Endothelial cell of hepatic sinusoid (primary cell): Measurements from ENCODE around the gene TLE1.

Experiments
- in situ Hi-C: cut with HindIII; loops from 2 replicates; pipeline ENCODE4 v1.10.0; 2017; ENCODE audit warnings: low sequenced_read_pairs

TLE1 gene

DNA sequence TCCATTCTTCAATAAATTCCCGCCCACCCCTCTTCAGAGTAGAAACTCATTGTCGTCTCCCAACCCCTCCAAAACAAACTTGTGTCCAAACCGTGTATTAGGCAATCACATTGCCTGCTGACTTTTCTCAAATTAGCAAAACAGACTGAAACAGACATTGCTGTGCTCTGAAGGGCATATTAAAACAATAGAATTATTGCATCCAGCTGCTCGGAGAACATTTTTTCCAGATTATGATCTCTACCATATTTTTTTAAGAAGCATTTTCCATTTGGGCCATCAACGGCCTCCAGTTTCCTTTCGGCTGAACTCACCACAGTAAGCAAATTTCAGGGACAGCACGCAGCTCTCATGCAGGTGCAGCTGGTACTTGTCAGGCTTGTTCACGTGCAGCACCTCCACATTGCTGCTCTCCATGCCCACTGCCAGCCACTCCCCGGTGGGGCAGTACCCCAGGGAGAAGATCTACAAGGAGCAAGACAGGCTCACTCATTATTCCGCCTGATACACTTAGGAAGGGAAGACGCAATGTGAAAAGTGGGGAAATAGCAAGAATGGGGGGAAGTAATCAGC lies 104.1 kb downstream of the TLE1 start:
- in situ Hi-C loops = no loop called here

DNA sequence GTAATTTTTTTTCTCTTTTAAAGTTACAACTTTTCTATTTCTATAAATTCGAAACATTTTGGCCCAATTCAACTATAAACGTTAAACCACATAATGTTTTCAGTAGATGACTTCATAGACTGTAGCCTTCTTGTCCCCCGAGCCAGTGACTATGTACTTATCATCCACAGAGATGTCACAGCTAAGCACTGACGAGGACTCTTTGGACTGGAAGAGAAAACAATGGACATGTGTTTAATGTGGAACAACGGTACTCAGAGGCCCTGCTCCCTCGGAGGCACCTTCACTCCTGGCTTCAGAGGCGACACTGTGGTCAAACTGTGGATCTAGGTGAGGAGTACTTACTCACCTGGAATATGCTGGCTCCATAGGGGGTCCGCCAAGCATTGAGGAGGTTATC lies 105.2 kb downstream of the TLE1 start:
- in situ Hi-C loops = no loop called here

DNA sequence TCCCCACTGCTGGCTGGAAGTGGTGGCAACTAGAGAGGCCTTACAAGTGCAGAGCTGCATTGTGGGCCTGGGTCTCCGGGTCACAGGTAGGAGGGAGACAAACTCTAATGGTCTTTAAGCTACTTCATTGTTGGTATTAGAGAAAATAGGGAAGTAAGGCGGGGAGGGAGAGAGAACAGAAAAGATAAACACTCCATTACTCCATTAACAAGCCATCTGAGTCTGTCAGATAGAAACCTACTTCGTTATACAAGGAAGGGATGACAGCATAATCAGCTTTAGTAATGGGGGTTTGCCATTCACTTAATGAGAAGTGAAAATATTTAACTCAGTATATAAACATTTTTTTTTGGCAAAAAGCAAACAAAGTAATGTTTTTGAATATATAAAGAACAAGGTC lies 107.4 kb downstream of the TLE1 start:
- in situ Hi-C loops = no loop called here

- in situ Hi-C loops = loop anchor here (5.0 kb wide), 1 partner anchor 98 kb away; no protein-coding TSS in a partner anchor
Observed at GRCh38 chr9:81579381-81579780, 110.0 kb downstream of the TLE1 start.

DNA sequence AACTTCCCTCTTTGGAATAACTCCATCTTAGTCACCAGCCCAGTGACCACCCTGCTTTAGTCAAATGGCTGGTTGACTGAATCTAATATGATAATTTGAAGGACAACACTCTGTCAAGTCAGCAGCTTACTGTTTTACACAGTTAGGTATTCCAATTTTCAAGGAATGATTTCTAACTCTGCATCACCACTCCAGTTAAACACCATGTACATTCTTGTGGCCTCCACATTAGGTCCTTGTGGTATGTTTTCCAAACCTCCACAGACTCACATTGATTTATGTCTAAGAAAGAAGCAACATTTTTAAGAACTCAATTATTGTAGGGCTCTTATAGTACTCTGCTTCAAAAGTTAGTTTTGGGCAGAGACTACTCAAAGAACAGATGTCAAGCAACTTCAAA lies 110.7 kb downstream of the TLE1 start:
- in situ Hi-C loops = loop anchor here (5.0 kb wide), 1 partner anchor 99 kb away; no protein-coding TSS in a partner anchor

DNA sequence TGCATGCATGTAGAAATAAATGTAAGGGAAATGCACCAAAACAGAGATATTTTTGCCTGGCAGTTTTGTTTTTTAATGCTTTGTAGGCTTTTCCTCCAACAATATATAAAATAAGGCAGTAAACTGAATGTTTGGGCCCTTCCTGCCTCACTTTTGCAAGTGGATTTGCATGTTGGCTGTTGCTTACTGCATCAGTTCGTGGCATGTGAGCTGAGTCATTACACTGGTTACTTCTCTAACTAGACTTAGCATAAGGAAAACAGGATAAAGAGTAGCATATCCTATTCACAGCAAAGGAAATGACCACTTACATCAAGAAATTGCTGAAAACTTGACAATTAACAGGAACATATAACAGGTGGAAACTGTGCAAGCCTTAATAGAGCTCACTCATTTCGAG lies 113.4 kb downstream of the TLE1 start:
- in situ Hi-C loops = loop anchor here (5.0 kb wide), 1 partner anchor 101 kb away; no protein-coding TSS in a partner anchor

GRCh38 chr9:81574405-81574804 lies 114.9 kb downstream of the TLE1 start:
- in situ Hi-C loops = no loop called here

GRCh38 chr9:81573415-81574321 lies 115.7 kb downstream of the TLE1 start:
- in situ Hi-C loops = no loop called here

- in situ Hi-C loops = no loop called here
Observed at GRCh38 chr9:81570083-81570482, 119.3 kb downstream of the TLE1 start.

DNA sequence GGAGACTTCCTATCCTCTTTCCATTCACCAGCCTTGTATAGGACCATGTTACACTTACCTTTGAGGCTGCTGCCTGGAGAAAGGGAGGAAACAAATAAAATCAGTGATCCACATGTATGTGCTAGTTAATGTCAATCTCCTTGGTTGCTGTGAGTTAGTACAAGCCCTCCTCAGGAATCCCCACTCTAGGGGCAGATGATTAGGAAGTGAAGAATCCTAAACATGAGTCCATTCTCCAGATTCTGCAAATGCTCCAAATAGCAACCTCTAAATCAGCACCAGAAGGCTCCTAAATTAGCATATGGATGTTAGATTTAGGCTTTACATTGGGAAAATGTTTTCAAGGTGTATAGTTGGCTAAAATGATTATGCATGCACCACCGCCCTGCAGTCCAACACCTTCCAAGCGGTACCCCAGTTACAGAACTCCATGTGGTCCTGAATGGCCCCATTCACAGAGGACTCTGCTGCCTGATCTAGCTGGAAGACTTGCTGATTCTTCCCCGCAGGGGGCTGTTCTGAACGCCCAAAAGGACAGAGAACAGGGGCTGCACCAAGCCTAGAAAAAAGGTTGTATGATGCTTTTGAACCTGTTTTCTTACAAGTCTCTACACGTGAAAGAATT lies 123.2 kb downstream of the TLE1 start:
- in situ Hi-C loops = no loop called here

DNA sequence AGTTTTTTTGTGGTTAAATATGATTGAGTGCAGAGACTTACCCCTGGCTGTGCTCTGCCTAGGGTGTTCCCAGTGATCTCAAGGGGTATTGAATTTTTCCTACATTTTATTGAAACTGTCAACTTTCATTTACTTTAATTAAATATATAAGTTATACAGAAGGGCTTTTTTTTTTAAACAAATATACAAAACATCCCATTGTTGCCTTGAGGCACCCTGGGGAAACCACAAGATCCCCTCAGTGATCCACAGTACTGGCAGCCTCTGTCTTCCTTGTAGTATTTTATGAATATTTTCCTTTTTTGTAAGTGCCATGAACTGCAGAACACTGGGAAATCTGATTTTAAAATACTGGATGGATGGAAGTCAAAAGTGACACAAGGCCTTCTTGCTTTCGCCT lies 123.7 kb downstream of the TLE1 start:
- in situ Hi-C loops = no loop called here

GRCh38 chr9:81565144-81565543 lies 124.2 kb downstream of the TLE1 start:
- in situ Hi-C loops = no loop called here

- in situ Hi-C loops = no loop called here
Observed at GRCh38 chr9:81564632-81565031, 124.7 kb downstream of the TLE1 start.

GRCh38 chr9:81563739-81564138 lies 125.6 kb downstream of the TLE1 start:
- in situ Hi-C loops = no loop called here

- in situ Hi-C loops = no loop called here
Observed at GRCh38 chr9:81563020-81563407, 126.3 kb downstream of the TLE1 start.

DNA sequence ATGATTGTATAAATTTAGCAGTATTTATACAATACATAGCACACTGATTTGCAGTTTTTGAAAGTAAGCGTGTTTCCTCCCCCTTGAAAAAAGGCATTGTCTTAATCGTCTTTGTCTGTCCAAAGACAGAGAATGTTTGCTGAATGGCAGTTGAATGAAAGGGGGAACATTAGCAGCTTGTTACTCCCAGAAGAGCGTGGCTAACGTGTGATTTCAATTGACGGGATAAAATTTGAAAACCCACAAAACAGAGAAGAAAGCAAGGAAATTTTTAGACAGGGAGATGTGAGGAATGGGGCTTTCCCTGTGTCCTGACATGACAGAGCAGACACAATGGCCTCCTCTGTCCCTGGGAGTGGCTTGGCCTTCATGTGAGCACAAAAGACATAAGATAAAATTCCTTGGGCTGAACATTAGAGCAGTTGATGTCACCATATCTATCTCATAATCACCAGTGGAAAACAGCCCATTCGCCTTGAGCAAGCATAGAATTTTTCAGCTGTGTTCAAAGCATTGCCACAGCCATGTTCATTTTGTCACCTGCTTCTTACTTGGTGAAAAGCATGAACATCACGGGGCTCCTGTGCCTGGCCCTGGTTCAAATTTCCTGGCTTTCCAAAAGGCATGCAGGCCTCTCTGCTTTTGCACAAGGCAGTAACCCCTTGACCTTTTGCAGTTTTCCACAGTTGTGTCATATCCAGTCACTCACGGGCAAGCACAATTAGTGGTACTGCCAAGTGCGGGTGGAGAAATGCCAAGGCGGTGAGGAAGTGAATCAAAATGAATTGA lies 126.9 kb downstream of the TLE1 start:
- in situ Hi-C loops = no loop called here

- in situ Hi-C loops = no loop called here
Observed at GRCh38 chr9:81560851-81561732, 128.3 kb downstream of the TLE1 start.

DNA sequence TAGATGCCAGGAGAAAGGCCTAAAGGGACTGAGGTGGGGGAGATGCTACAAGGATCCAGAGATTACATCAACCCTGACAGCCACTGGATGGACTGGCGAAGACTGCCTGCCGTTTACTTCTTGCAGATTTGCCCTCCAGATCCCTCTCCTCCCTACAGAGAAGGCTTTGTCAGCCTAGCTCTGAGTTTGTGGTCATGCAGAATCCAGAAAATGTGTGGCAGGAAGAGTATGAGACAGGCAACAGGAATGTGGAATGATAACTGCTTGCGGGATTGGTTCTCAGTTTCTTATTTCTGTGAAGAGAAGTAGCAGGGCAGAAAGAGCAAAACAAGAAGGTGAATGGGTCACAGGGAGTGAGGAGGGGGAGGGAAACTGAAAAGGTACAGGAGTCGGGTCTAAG lies 129.6 kb downstream of the TLE1 start:
- in situ Hi-C loops = loop anchor here (5.0 kb wide), 2 partner anchors 37 to 92 kb away; no protein-coding TSS in a partner anchor

GRCh38 chr9:81559197-81559596 lies 130.2 kb downstream of the TLE1 start:
- in situ Hi-C loops = loop anchor here (5.0 kb wide), 2 partner anchors 37 to 92 kb away; no protein-coding TSS in a partner anchor
